GM12878 (cell line): ENCODE measurements around the gene ENOPH1.

Source experiments
- EED ChIP-seq: sonication (generic); IDR thresholded peaks from 2 replicates; pipeline ENCODE4 v1.6.1; 2016; ENCODE audit warnings: antibody characterized with exemption, low read depth
- FOS ChIP-seq: IDR thresholded peaks from 3 replicates; pipeline ENCODE4 v1.6.1; 2011; ENCODE audit warnings: borderline replicate concordance; ENCODE audit not compliant: insufficient read length; ENCODE audit errors: extremely low read depth
- HCFC1 ChIP-seq: fragments of 150-350 bp; IDR thresholded peaks from 2 replicates; pipeline ENCODE4 v1.6.1; 2014; ENCODE audit warnings: low read length
- HDAC2 ChIP-seq: fragments of 200-600 bp; sonication (generic); IDR thresholded peaks from 2 replicates; pipeline ENCODE4 v1.6.1; 2017
- RCOR1 ChIP-seq: conservative IDR thresholded peaks from 2 replicates; pipeline ENCODE4 v1.6.1; 2012; ENCODE audit warnings: low read depth, low read length, improper control_type of control experiment
- RFX5 ChIP-seq: IDR thresholded peaks from 2 replicates; pipeline ENCODE4 v1.6.1; 2011; ENCODE audit warnings: low read depth, low read length, improper control_type of control experiment

DNA sequence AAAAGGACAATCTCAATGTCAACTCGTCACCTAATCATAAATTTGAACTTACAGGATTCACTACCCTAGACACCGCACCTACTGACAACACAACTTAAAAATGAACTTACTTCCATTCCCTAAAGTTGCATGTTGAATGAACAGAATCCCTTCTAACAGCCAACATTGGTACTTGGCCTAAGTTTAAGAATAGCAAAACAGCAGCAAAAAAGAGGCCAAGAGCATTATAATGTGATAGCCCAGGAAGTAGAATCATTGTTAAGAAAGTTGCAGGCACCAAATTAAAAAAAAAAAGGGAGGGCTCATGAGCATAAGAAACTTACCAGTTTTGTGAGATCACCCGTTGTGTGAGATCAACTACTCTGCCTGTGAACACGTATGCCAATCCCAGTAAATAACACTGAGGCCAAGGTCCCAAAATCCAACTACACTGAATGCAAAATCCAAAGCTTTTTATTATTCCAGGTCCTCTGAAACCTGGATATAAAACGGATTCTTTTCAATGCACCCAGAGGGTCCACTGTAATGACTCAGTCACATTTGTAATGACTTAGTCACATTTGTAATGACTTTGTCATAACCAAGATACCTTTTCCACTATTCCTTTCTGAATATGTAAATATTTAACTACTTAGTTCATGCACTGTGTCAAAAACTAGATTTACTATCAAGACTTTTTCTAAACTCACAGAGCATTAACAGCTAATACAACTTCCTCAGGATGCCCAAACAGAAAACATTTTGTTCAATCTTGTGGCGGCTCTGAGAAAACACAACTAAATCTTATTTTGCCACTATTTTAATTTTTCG, 6.9 kb upstream of the ENOPH1 start:
- TF ChIP-seq FOS (no peak), HDAC2 (no peak), RCOR1 (no peak), HCFC1 (no peak), EED (no peak), RFX5 (no peak)
